ENCODE results near the gene CMIP. TPM values are rescaled to one million over a fixed set of nuclear protein-coding genes. Genes with fewer than 3 reads are reported as not detected.

Gene CMIP
- total RNA-seq, 4 donors from 2014 or later: 44.6 to 152 (median 76.5) TPM

DNA sequence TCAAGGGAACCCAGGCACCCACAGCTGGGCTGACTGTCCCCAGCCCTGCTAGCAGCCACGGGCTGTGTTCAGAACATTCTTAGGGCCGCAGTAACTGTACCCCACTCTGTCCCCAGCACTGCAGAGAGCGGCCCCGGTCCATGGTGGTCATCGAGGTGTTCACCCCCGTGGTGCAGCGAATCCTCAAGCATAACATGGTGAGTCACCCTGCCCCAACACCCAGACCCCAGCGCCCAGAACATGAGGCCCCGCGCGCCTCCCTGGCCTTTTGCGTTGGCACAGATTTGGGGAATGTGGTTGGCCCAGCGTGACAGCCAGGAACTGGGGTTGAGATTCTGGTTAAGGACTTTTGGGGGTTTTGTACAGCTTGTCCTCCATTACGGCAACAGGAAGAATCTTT, 219.5 kb downstream of the CMIP start:
- no peak for DNase-seq
- H3K4me1 ChIP-seq: peaks cover 0 to 6% (median 0%) of the 10 kb centered on the region in 4 donors
- no peaks in the 10 kb centered on the region for H3K9me3 ChIP-seq
- no peak overlapping the region for H3K4me3 ChIP-seq
- H3K27me3 ChIP-seq: no peaks in the 10 kb centered on the region
- no peak overlapping the region for H3K27ac ChIP-seq
- peaks cover 0 to 78% (median 0%) of the 10 kb centered on the region in 3 donors for H3K36me3 ChIP-seq
- TF ChIP-seq, protein P1, sequence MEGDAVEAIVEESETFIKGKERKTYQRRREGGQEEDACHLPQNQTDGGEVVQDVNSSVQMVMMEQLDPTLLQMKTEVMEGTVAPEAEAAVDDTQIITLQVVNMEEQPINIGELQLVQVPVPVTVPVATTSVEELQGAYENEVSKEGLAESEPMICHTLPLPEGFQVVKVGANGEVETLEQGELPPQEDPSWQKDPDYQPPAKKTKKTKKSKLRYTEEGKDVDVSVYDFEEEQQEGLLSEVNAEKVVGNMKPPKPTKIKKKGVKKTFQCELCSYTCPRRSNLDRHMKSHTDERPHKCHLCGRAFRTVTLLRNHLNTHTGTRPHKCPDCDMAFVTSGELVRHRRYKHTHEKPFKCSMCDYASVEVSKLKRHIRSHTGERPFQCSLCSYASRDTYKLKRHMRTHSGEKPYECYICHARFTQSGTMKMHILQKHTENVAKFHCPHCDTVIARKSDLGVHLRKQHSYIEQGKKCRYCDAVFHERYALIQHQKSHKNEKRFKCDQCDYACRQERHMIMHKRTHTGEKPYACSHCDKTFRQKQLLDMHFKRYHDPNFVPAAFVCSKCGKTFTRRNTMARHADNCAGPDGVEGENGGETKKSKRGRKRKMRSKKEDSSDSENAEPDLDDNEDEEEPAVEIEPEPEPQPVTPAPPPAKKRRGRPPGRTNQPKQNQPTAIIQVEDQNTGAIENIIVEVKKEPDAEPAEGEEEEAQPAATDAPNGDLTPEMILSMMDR (IDR thresholded peaks at IDR 0.05): no peak
- no peak for TF ChIP-seq POLR2A (IDR thresholded peaks at IDR 0.05)

DNA sequence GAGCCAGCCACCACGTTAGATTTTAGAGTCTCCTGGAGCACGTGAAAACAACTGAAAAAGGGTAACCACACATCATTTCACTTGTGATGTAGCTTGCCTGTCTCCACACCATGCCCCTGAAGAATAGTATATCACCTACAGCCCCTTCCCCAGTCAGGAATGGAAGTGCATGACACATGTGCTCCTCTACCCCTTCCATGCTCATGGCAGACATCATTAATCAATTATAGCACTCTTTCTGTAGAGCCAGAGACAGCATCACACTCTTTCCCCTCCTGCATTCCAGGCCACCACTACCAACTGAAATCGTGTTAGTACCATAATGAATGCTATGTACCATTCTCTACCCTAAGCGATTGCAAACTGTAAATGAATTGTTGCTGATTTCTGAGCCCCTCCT, 221.0 kb downstream of the CMIP start:
- H3K9me3 ChIP-seq: no peaks in the 10 kb centered on the region
- peak overlapping the region in 1 of 4 donors; percentile 38 for H3K27ac ChIP-seq
- peaks cover 0 to 6% (median 0%) of the 10 kb centered on the region in 4 donors for H3K4me1 ChIP-seq
- TF ChIP-seq, protein P1 (IDR thresholded peaks at IDR 0.05): no peak
- no peak for TF ChIP-seq POLR2A (IDR thresholded peaks at IDR 0.05)
- DNase-seq: no peak
- H3K36me3 ChIP-seq: peaks cover 0 to 83% (median 0%) of the 10 kb centered on the region in 3 donors
- H3K4me3 ChIP-seq: no peak overlapping the region
- no peaks in the 10 kb centered on the region for H3K27me3 ChIP-seq

DNA sequence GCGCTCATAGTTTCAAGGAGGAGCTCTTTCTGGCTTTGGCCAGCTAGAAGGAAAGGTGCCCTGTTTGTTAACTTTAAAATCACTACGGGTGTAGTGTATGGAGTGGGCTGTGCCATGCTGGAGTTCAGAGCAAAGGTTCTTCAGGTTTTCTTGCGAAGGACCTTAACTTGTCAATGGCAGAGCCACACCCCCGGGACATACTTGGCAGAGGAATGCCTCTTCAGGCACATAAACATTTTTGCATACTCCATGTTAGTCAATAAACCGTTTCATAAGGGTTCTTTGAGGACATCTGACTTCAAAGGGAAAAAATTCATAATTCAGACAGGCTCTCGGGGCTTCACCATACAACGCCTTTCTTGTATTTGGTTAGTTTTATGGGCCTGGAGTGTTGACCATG, 221.5 kb downstream of the CMIP start:
- no peaks in the 10 kb centered on the region for H3K9me3 ChIP-seq
- H3K4me1 ChIP-seq: peaks cover 0 to 6% (median 0%) of the 10 kb centered on the region in 4 donors
- H3K4me3 ChIP-seq: no peak overlapping the region
- peaks cover 0 to 83% (median 0%) of the 10 kb centered on the region in 3 donors for H3K36me3 ChIP-seq
- H3K27ac ChIP-seq: peak overlapping the region in 1 of 4 donors; percentile 38
- TF ChIP-seq POLR2A (IDR thresholded peaks at IDR 0.05): no peak
- TF ChIP-seq, protein P1 (IDR thresholded peaks at IDR 0.05): no peak
- no peaks in the 10 kb centered on the region for H3K27me3 ChIP-seq
- DNase-seq: no peak

DNA sequence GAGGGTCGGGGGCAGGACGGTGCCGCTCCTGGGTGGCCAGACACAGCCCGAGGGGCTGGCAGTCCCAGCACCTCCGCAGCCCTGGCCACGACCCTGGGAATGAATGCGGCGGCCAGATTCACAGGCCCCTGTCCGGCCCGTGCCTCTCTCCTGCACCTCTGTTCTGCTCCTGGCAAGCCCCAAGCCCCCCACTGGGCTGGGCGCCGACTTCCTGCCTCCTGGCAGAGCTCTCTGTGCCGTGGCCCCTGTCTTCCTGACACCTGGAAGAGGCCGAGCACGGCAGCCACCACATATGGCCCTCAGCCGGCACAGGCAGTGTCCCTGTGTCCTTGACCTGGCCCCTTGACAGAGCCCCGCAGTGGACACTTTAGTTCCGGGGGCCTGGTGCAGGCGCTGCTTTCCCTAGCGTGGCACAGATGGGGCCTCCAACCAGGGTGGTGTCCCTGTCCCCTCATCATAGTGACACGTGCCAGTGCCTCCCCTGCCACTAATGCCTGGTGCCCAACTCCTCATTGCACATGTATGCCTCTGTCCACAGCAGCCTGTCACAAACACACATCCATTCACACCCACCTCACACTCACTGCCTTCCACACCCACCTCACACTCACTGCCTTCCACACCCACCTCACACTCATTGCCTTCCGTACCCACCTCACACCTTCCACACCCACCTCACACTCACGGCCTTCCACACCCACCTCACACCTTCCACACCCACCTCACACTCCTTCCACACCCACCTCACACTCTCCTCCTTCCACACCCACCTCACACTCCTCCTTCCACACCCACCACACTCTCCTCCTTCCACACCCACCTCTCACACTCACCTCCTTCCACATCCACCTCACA, 223.9 kb downstream of the CMIP start:
- Histone ChIP-seq H3K9me3 (no peaks in the 10 kb centered on the region), H3K4me3 (no peak overlapping the region), H3K4me1 (peaks cover 0 to 6% (median 0%) of the 10 kb centered on the region in 4 donors), H3K27ac (peak overlapping the region in 1 of 4 donors; percentile 11), H3K27me3 (no peaks in the 10 kb centered on the region), H3K36me3 (peaks cover 0 to 79% (median 0%) of the 10 kb centered on the region in 3 donors)
- TF ChIP-seq POLR2A (IDR thresholded peaks at IDR 0.05): no peak
- TF ChIP-seq, protein P1 (IDR thresholded peaks at IDR 0.05): no peak
- no peak for DNase-seq

DNA sequence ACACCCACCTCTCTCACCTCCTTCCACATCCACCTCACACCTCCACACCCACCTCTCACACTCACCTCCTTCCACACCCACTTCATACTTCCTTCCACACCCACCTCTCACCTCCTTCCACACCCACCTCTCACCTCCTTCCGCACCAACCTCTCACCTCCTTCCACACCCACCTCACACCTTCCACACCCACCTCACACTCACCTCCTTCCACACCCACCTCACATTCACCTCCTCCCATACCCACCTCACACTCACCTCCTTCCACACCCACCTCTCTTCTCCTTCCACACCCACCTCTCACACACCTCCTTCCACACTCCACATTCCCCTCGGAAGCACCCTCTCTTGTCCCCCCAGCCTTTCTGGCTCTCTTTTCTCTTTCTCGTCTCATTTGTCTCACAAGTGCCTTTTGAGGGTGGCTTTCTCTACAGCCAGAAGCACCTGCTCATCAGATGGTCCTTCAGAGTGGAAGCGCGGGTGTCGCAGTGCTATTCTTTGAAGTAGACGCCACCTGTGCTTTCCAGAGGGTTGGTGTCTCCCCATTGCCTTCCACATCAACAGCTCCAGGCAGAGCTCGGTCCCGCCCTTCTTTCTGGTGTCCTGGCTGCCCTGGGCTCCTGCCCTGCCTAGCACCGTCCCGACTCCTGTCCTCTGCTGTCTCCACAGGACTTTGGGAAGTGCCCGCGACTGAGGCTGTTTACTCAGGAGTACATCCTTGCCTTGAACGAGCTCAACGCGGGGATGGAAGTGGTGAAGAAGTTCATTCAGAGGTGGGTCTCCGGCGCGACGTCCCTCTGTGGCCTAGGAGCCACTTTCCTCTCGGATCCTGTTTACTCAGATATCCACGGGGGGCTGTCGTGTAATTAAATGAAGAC, 225.1 kb downstream of the CMIP start:
- Histone ChIP-seq H3K27me3 (no peaks in the 10 kb centered on the region), H3K36me3 (peaks cover 0 to 74% (median 0%) of the 10 kb centered on the region in 3 donors), H3K9me3 (no peaks in the 10 kb centered on the region), H3K27ac (no peak overlapping the region), H3K4me3 (no peak overlapping the region), H3K4me1 (peaks cover 0 to 6% (median 0%) of the 10 kb centered on the region in 4 donors)
- no peak for DNase-seq
- TF ChIP-seq, protein P1 (IDR thresholded peaks at IDR 0.05): no peak
- TF ChIP-seq POLR2A (IDR thresholded peaks at IDR 0.05): no peak

All from Peyer's patch (tissue), 4 donors.